Subcutaneous adipose tissue (tissue), 4 donors: ENCODE measurements around the gene SGO2. TPM values are rescaled to one million over a fixed set of nuclear protein-coding genes. Genes with fewer than 3 reads are reported as not detected.

Experiments used
- total RNA-seq, 4 donors: library from RNA; depleted of rRNA; stranded (reverse); fragments of >200 nt; gene quantifications; one replicate each; pipeline ENCODE4 v1.1.0, GENCODE V29; 2016
- TF ChIP-seq, protein P1 (sequence below): fragments of 450-650 bp; IDR thresholded peaks from one replicate; pipeline ENCODE4 v1.5.1; 2016; ENCODE audit warnings: low read depth, mild to moderate bottlenecking, control low read depth, antibody characterized with exemption, moderate library complexity

SGO2 gene
- total RNA-seq, 4 donors from 2014 or later = 3.5 to 7.7 (median 4.1) TPM

DNA sequence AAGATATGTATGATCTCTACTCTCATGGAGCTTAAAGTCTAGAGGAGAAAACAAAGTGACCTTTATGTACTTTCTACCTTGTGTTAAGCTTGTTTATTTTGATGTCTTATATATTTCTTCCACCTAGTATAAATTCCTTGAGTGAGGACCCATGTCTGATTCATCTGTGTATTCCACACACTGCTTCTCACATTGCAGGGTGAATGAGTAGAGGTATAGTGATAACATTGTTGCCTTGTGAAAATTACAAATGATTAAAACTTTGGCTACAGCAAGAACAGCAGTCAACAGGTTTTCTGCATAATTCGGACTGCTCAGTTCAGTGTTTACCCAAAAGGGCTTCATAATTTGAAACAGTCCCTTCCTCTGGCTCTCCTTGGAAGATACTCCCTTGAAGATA, 96.1 kb downstream of the SGO2 start:
- TF ChIP-seq, protein P1, sequence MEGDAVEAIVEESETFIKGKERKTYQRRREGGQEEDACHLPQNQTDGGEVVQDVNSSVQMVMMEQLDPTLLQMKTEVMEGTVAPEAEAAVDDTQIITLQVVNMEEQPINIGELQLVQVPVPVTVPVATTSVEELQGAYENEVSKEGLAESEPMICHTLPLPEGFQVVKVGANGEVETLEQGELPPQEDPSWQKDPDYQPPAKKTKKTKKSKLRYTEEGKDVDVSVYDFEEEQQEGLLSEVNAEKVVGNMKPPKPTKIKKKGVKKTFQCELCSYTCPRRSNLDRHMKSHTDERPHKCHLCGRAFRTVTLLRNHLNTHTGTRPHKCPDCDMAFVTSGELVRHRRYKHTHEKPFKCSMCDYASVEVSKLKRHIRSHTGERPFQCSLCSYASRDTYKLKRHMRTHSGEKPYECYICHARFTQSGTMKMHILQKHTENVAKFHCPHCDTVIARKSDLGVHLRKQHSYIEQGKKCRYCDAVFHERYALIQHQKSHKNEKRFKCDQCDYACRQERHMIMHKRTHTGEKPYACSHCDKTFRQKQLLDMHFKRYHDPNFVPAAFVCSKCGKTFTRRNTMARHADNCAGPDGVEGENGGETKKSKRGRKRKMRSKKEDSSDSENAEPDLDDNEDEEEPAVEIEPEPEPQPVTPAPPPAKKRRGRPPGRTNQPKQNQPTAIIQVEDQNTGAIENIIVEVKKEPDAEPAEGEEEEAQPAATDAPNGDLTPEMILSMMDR = no peak

DNA sequence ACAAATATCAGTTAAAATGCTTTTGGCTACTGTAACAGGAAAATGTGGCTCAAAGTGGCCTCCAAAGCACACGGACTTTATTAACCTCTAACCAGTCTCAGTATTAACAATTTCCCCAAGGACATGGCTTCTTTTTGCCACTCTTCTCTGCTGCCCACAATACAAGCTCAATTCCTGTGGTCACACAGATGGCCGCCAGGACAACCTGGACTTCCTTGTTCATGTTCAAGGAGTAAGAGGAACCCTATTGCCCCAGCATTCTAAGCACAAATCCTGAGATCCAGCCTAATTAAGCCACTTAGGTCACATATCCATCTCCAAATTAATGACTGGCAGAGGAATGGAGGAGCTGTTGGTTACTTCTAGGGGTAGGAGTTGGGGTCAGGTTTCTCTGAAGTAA, 98.0 kb downstream of the SGO2 start:
- TF ChIP-seq, protein P1 = no peak

DNA sequence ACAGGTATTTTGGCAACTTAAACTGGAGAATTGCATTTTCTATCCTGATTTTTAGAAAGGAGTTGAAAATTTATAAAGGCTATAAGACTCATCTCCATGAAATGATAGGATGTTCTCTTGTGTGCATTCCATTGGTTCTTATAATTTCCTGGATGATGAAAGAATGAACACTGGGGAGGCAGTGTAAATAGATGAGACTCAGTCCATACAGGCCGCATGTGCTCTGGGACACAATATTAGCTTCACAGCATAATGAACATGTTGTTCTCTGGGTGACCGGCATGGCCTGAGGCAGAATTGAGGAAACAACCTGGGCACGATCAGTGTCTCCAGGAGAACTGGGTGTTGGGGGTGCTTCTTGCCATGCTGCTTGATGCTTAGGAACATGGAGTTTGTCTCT, 98.7 kb downstream of the SGO2 start:
- TF ChIP-seq, protein P1 = no peak

- TF ChIP-seq, protein P1 = no peak
Observed at GRCh38 chr2:200625282-200625681, 99.3 kb downstream of the SGO2 start.

- TF ChIP-seq, protein P1 = no peak
Observed at GRCh38 chr2:200625958-200626363, 100.0 kb downstream of the SGO2 start.

DNA sequence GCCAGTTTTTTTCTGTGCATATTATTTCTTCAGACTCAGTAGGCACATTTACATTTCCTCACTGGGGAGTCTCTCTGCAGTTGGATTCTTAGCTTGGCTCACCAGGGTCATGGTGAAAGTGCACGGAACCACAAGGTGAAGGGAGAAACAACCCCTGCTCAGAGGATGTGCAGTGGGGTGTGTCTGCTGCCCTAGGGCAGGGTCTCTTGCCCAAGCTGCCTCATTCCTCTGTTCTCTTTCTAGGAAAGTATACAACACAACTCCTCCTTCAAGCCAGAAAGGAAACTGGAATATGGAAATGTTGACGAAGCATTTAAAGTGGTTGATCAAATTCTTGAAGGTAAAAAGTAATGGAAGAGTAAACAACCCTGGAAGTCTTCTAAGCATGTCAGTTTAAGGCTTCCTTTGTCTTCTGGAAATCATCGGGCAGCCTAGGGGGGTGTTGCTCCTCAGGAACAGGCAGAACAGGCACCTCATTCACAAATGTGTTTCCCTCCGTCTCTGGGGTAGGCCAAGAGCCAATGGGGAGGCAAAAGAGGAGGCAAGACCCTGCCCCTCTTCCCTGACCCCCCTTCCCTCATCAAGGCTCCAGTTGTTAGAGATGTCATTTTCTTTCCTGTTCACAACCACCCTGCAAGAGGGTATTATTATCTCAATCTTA, 101.2 kb downstream of the SGO2 start:
- TF ChIP-seq, protein P1 = no peak

- TF ChIP-seq, protein P1 = no peak
Observed at GRCh38 chr2:200631287-200631686, 105.3 kb downstream of the SGO2 start.

Other genes with a start within 250 kb of the SGO2 start
- 10 to 100 TPM; 71.4 to 88.9 (median 79.6) TPM for gene SPATS2L, start 219.5 kb upstream of the SGO2 start, total RNA-seq
- gene KCTD18, start 16.1 kb upstream of the SGO2 start, total RNA-seq = 10 to 100 TPM; 18.9 to 26.0 (median 22.1) TPM
- 100 to 1,000 TPM; 212 to 567 (median 276) TPM for gene AOX1, start 59.8 kb downstream of the SGO2 start, total RNA-seq